Natural killer cell treated with Interleukin-12 subunit alpha and Interleukin-12 subunit beta and Interleukin-15 and Interleukin-18, amount 100 ng/mL, for 72 hours (primary cell): Measurements from ENCODE around the gene SOX6. TPM values are rescaled to one million over a fixed set of nuclear protein-coding genes. Genes with fewer than 3 reads are reported as not detected.

Experiments
- ATAC-seq, 2 donors: fragments of 150-1000 bp; cut with Tn5 transposase in 1 of 2; sonication (Bioruptor Pico), chemical (Tn5 transposase) in 1 of 2; 2 replicates each; pipeline ENCODE4 v1.10.0; 2021
- DNase-seq: peaks from one replicate; pipeline ENCODE4 v3.0.0; 2022; ENCODE audit warnings: low spot score
- H3K27ac Mint-ChIP-seq, 2 donors: 1 replicate in 1 of 2; 2 replicates in 1 of 2; pipeline ENCODE4 v1.8.0; 2022; ENCODE audit warnings: mixed read lengths in 2 of 2, mild to moderate bottlenecking in 1 of 2, moderate library complexity in 1 of 2
- H3K27me3 Mint-ChIP-seq, 2 donors: 1 replicate in 1 of 2; 2 replicates in 1 of 2; pipeline ENCODE4 v1.8.0; 2022; ENCODE audit warnings: mixed read lengths in 2 of 2
- H3K36me3 Mint-ChIP-seq: one replicate; pipeline ENCODE4 v1.8.0; 2022; ENCODE audit warnings: mixed read lengths
- H3K4me1 Mint-ChIP-seq, 2 donors: 1 replicate in 1 of 2; 2 replicates in 1 of 2; pipeline ENCODE4 v1.8.0; 2022; ENCODE audit warnings: low read depth in 2 of 2, mixed read lengths in 2 of 2, mild to moderate bottlenecking in 1 of 2
- H3K4me3 Mint-ChIP-seq: one replicate; pipeline ENCODE4 v1.8.0; 2022; ENCODE audit warnings: mixed read lengths
- H3K9me3 Mint-ChIP-seq: 2 replicates; pipeline ENCODE4 v1.8.0; 2022; ENCODE audit warnings: mixed read lengths
- total RNA-seq, 2 donors: library from RNA; stranded (reverse); gene quantifications; one replicate each; pipeline ENCODE4 v1.2.3, GENCODE V29; 2022

Gene SOX6
- total RNA-seq, 2 donors from 2014 or later, result not detected

DNA sequence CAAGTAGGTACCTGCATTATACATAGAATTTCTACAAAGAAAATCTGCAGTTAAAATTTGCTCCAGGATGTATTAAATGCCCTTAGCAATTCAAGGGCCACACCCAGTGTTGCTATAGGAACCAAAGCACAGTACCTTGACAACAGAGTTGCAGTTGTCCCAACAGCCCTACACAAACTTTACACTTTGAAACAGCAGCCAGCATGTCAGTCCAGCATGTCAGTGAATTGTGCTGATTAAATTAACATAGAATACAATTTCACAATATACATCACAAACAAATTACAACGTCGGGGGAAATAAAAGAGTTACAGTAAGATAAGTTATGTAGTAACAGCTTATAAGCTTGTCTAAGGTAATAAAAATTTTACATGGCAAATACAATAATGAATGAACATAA, 389.2 kb downstream of the SOX6 start:
- no peaks in the 10 kb centered on the region for H3K36me3 Mint-ChIP-seq
- ATAC-seq (no peak), DNase-seq (no peak)
- peaks cover 4% of the 10 kb centered on the region for H3K9me3 Mint-ChIP-seq
- no peaks in the 10 kb centered on the region for H3K4me1 Mint-ChIP-seq
- H3K4me3 Mint-ChIP-seq, result no peak overlapping the region
- H3K27ac Mint-ChIP-seq, result no peak overlapping the region
- no peaks in the 10 kb centered on the region for H3K27me3 Mint-ChIP-seq

DNA sequence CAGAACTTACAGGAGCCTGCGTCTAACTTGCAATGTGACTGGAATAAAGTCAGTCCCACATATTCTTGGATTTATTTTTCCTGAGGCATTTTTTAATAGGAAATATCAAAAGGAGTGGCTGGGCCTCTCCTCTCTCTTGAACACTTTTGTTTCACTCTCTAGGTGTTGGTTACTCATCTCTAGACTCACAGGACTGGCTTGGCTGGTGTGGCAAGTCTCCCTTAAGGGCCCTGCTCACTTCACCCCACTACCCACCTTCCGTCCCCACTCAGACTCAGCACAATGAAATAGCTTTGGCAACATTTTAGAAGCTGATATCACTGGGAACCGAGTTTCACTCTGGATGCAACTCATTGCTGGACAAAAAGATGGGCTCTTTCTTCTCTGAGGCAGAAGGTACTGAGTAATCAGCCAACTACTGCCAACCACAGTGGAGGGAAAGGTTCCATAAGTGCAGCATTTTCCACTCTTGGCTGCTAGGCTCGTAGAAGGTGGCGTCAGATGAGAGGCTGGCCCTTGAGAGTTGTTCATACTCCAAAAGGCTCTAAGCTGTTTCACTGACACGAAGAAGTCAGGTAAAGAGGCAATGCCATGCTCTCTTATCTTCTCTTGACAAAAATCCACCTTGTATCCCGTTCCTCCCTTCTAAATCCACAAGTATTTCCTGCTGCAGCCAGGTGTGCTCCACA, 390.6 kb downstream of the SOX6 start:
- Mint-ChIP-seq H3K4me3 (no peak overlapping the region), H3K36me3 (no peaks in the 10 kb centered on the region), H3K27me3 (no peaks in the 10 kb centered on the region), H3K4me1 (no peaks in the 10 kb centered on the region), H3K27ac (no peak overlapping the region), H3K9me3 (peaks cover 4% of the 10 kb centered on the region)
- ATAC-seq (no peak), DNase-seq (no peak)

DNA sequence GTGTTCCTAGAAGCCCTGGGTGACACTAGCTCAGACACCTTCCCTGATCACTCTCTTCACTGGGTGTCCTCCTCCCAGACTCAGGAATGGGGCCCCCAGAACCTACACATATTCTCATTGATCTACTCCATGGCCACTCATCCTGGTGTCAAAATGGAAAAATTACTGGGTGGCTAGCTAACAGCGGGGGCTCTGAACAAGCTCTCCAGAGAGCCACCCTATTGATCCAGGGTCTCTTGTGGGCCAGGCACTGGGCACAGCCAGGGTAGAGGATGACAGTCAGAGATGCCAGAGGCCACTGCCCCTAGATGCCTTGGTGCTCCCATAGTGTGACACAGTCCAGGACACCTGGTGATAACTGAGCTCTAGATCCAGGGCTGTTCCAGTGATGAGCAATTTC, 393.1 kb downstream of the SOX6 start:
- peaks cover 4% of the 10 kb centered on the region for H3K9me3 Mint-ChIP-seq
- peak in 1 of 2 donors; percentile 24 for ATAC-seq

GRCh38 chr11:15958910-15959309, 397.4 kb downstream of the SOX6 start:
- no peak overlapping the region for H3K27ac Mint-ChIP-seq
- ATAC-seq (no peak), DNase-seq (no peak)
- H3K4me1 Mint-ChIP-seq, result no peaks in the 10 kb centered on the region
- no peaks in the 10 kb centered on the region for H3K36me3 Mint-ChIP-seq
- H3K4me3 Mint-ChIP-seq, result no peak overlapping the region
- H3K27me3 Mint-ChIP-seq, result no peaks in the 10 kb centered on the region
- peaks cover 4% of the 10 kb centered on the region for H3K9me3 Mint-ChIP-seq

More for the DNA sequence above, 393.1 kb downstream of the SOX6 start:
- Mint-ChIP-seq H3K36me3 (no peaks in the 10 kb centered on the region), H3K27ac (no peak overlapping the region), H3K4me3 (no peak overlapping the region), H3K4me1 (no peaks in the 10 kb centered on the region), H3K27me3 (no peaks in the 10 kb centered on the region)
- no peak for DNase-seq

GRCh38 chr11:15957234-15957633, 399.1 kb downstream of the SOX6 start:
- Mint-ChIP-seq H3K27ac (no peak overlapping the region), H3K4me3 (no peak overlapping the region), H3K4me1 (no peaks in the 10 kb centered on the region), H3K27me3 (no peaks in the 10 kb centered on the region), H3K36me3 (no peaks in the 10 kb centered on the region), H3K9me3 (peaks cover 3% of the 10 kb centered on the region)
- ATAC-seq (no peak), DNase-seq (no peak)

DNA sequence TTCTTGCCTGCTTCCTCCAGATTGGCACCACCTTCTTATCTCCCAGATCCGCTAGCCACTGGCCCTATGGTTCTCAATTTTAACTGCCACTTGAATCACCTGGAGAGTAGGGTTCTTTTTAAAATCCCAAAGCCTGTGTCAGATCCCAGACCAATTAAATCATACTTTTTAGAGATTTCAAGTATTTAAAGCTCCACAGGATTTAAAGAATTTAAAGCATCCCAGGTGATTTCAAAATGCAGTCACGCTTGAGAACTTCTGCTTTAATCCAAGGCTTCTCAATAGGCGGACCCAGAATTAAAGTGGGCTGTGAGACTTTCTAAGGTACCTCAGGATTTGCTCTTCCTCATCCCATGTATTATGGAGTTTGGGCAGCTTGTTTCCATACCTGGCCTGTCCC, 400.0 kb downstream of the SOX6 start:
- H3K4me1 Mint-ChIP-seq, result no peaks in the 10 kb centered on the region
- no peak overlapping the region for H3K27ac Mint-ChIP-seq
- no peak for ATAC-seq
- H3K36me3 Mint-ChIP-seq, result no peaks in the 10 kb centered on the region
- no peaks in the 10 kb centered on the region for H3K27me3 Mint-ChIP-seq
- H3K4me3 Mint-ChIP-seq, result no peak overlapping the region
- peaks cover 3% of the 10 kb centered on the region for H3K9me3 Mint-ChIP-seq
- no peak for DNase-seq

- DNase-seq, result no peak
- Mint-ChIP-seq H3K4me1 (no peaks in the 10 kb centered on the region), H3K27ac (no peak overlapping the region), H3K27me3 (no peaks in the 10 kb centered on the region), H3K4me3 (no peak overlapping the region), H3K9me3 (peaks cover 3% of the 10 kb centered on the region), H3K36me3 (no peaks in the 10 kb centered on the region)
- ATAC-seq, result no peak
Observed at GRCh38 chr11:15955595-15955994, 400.8 kb downstream of the SOX6 start.

DNA sequence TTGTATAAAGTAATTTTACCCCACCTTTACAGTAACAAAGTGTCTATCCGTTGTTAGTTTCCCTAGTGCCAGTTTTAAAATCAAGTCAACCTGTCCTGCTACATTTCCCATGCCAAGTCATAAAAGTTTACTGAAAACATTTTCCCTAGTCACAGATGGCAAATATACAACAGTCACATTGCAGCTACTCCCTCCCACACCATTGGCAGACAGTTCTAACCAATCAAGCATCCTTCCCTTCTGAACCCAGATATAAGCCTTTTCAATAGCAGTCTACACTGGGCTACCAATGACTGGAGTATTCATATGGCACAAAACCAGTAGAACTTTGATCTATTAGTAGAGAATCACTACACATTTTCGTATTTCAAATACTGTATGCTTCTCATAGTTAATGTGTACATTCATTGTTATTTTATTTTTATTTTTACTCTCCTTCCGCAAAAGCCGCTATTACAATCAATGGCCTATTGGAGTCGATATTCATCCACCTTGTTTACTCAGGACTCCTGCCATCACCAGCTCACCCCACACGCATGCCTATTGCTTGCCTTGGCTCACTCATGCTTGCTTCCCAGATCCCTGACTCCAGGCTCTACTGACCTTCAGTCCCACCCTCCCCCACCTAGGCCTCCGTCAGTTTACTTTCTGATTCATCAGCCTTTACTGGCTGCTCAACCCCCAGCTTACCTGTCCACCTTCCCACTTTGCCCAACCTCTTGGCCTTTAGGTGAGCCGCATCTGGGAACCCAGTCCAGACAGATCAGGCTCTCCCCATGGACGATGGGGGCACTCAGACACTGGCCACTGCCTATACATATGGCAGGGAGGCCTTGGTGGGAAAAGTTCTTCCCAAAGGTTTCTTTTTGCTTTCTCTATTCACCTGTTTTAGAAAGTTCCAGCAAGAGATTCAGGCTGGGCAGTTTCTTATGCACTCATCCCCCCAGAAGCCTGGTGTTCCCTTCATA, 408.4 kb downstream of the SOX6 start:
- Mint-ChIP-seq H3K27ac (no peak overlapping the region), H3K36me3 (peaks cover 5% of the 10 kb centered on the region), H3K9me3 (peaks cover 9% of the 10 kb centered on the region), H3K4me1 (no peaks in the 10 kb centered on the region), H3K27me3 (no peaks in the 10 kb centered on the region), H3K4me3 (no peak overlapping the region)
- DNase-seq (no peak), ATAC-seq (no peak)

DNA sequence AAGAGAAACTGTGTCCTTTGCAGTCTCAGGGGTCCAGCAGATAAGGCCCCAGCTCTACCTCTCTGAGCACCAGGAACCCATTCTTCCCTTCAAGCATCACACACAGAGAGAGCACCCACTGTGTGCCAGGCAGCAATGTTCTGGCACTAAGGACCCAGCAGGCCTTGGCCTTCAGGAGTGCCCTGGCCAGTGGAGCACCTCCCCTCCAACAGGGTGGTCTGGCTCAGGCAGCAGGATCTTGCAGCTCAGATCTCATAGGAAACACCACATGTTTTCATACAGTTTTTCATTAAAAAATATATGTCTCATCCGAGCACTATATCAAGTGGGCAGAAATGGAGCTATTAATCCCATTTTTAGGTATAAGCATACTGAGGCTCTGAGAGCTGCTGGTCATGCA, 410.6 kb downstream of the SOX6 start:
- no peaks in the 10 kb centered on the region for H3K4me1 Mint-ChIP-seq
- no peak for DNase-seq

DNA sequence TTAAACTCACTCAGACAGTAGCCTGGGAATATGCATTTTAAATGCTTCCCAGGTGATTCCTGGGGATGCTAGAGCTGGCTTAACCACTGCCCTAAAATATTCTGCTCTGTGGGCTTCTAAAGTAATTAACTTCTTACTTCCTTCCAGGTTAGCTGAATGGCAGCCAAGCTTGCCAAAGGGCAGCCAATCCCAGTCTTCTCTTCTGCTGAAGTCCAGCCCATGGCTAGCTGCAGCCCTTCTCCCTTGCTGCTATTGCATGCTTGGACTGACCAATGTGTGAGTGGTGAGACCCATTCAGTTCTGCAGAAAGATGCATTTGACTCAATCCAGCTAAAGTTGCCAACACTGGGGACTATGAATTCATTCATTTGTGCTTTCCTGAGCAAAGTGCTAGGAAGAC, 411.9 kb downstream of the SOX6 start:
- H3K36me3 Mint-ChIP-seq, result peaks cover 5% of the 10 kb centered on the region
- H3K4me1 Mint-ChIP-seq, result no peaks in the 10 kb centered on the region
- ATAC-seq (no peak), DNase-seq (no peak)
- peaks cover 0 to 2% of the 10 kb centered on the region in 2 donors for H3K27me3 Mint-ChIP-seq
- H3K9me3 Mint-ChIP-seq, result peaks cover 9% of the 10 kb centered on the region
- no peak overlapping the region for H3K27ac Mint-ChIP-seq
- H3K4me3 Mint-ChIP-seq, result no peak overlapping the region

More for the DNA sequence above, 410.6 kb downstream of the SOX6 start:
- peaks cover 5% of the 10 kb centered on the region for H3K36me3 Mint-ChIP-seq
- peaks cover 9% of the 10 kb centered on the region for H3K9me3 Mint-ChIP-seq
- no peak for ATAC-seq
- no peak overlapping the region for H3K27ac Mint-ChIP-seq
- peaks cover 0 to 2% of the 10 kb centered on the region in 2 donors for H3K27me3 Mint-ChIP-seq
- no peak overlapping the region for H3K4me3 Mint-ChIP-seq

DNA sequence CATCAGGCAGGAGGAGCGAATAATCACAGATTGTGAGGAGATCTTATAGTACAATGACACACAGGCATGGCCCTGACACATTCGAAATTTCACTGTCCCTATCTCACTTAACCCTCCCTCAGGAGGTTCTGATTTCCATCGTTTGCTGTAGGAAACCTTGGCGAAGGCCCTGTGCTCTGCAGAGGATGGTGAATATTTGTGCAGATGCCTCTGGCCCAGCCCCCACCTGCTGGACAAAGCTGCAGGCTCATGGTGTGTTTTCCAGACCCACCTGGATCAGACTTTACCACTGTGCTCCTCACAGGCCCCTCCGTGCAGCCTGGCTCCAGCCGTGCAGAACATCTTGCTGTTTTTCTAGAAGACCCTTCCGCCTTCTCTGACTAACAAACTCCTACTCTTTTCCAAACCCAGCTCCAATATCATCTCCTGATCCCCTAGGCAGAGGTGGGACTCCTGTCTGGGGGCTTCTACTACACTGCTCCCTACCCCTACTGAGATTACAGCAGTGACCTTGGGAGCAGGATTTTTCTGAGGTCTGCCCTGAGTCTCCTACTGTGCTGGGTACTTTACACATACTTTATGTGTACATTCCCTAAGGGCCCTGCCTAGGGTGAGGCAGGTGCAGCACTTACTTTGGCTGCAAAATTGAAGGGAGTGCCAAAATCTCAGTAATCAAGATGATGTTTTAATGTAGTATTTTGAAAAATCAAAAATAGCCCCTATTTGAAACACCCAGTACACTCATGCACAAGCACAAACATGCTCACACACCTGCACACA, 412.7 kb downstream of the SOX6 start:
- Mint-ChIP-seq H3K27ac (no peak overlapping the region), H3K27me3 (peaks cover 0 to 2% of the 10 kb centered on the region in 2 donors), H3K36me3 (peaks cover 5% of the 10 kb centered on the region), H3K9me3 (peaks cover 9% of the 10 kb centered on the region), H3K4me1 (no peaks in the 10 kb centered on the region), H3K4me3 (no peak overlapping the region)
- DNase-seq (no peak), ATAC-seq (no peak)

DNA sequence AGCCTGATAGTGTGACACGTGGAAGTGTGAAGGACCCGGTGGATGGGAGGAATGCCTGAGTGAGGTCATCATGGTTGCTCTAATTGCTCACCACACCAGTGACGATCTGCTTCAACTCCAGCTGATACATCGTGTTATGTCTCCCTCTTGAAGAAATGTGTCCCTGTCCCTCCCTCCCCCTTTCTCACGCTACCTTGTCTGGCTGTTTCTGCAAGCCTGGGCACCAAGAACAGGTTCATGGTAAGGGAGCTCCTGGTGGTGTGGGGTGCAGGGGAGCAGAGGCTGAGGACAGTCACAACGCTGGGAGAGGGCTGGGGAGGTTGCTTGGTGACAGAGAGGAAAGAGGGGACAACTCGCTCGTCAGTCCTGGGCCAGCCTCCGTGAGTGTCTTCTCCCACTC, 413.4 kb downstream of the SOX6 start:
- Mint-ChIP-seq H3K4me1 (no peaks in the 10 kb centered on the region), H3K36me3 (peaks cover 5% of the 10 kb centered on the region), H3K27ac (no peak overlapping the region), H3K9me3 (peaks cover 9% of the 10 kb centered on the region), H3K27me3 (peaks cover 0 to 2% of the 10 kb centered on the region in 2 donors), H3K4me3 (no peak overlapping the region)
- ATAC-seq (no peak), DNase-seq (no peak)

GRCh38 chr11:15942126-15942525, 414.2 kb downstream of the SOX6 start:
- DNase-seq (no peak), ATAC-seq (no peak)
- peaks cover 6% of the 10 kb centered on the region for H3K9me3 Mint-ChIP-seq
- no peaks in the 10 kb centered on the region for H3K4me1 Mint-ChIP-seq
- H3K27ac Mint-ChIP-seq, result no peak overlapping the region
- no peak overlapping the region for H3K4me3 Mint-ChIP-seq
- no peaks in the 10 kb centered on the region for H3K36me3 Mint-ChIP-seq
- peaks cover 0 to 2% of the 10 kb centered on the region in 2 donors for H3K27me3 Mint-ChIP-seq
